HEK293 (cell line): ENCODE measurements around the gene C5orf15.
A peak's percentile ranks its signal among the peaks of the same experiment; 100 is the strongest.

ENCODE experiments used
- CTCF ChIA-PET: fragments of 350-600 bp; formaldehyde crosslinking; extraction: SDS; loops from one replicate; lab custom pipeline; 2021; ENCODE audit warnings: antibody characterized with exemption; lab: Yijun Ruan, JAX
- POLR2A ChIA-PET: fragments of 300-600 bp; formaldehyde crosslinking; extraction: SDS; loops from one replicate; lab custom pipeline; 2020; ENCODE audit warnings: antibody characterized with exemption, inconsistent platforms; lab: Yijun Ruan, JAX
- H3K27ac ChIP-seq: fragments of 200-500 bp; sonication (Bioruptor generic); 2 replicates; pipeline ENCODE4 v1.5.1; 2014; ENCODE audit warnings: low read depth, low read length, control low read depth, inconsistent platforms; ENCODE audit errors: extremely low read depth
- H3K36me3 ChIP-seq, 2 experiments: fragments of 200-500 bp in 1 of 2; sonication (Bioruptor generic) in 1 of 2; 1 replicate in 1 of 2; 2 replicates in 1 of 2; pipeline ENCODE4 v1.5.1; 2014 to 2017; ENCODE audit warnings: inconsistent platforms in 2 of 2, low read length in 2 of 2; ENCODE audit not compliant: control insufficient read depth in 2 of 2, insufficient read depth in 1 of 2
- H3K4me1 ChIP-seq: fragments of 200-500 bp; sonication (Bioruptor generic); 2 replicates; pipeline ENCODE4 v1.5.1; 2014; ENCODE audit warnings: mild to moderate bottlenecking, low read length, inconsistent platforms; ENCODE audit not compliant: control insufficient read depth, insufficient read depth
- H3K4me3 ChIP-seq: 2 replicates; pipeline ENCODE4 v1.5.1; 2011; ENCODE audit warnings: low read depth, mild to moderate bottlenecking, control low read depth, low read length, moderate library complexity
- H3K9me3 ChIP-seq: fragments of 200-500 bp; sonication (Bioruptor generic); 2 replicates; pipeline ENCODE4 v1.5.1; 2014; ENCODE audit warnings: low read depth, low read length, inconsistent platforms; ENCODE audit not compliant: control insufficient read depth, insufficient read depth
- GLIS2 ChIP-seq: fragments of 450-650 bp; formaldehyde crosslinking; IDR thresholded peaks from 2 replicates; pipeline ENCODE4 v1.5.1; 2016; ENCODE audit warnings: missing biosample characterization, missing genetic modification characterization
- HOXC10 ChIP-seq: sonication (generic); formaldehyde crosslinking; IDR thresholded peaks from 2 replicates; pipeline ENCODE4 v1.8.1; 2023; ENCODE audit warnings: mild to moderate bottlenecking, missing genetic modification reagents
- KLF16 ChIP-seq: fragments of 450-650 bp; formaldehyde crosslinking; IDR thresholded peaks from 2 replicates; pipeline ENCODE4 v1.5.1; 2017; ENCODE audit warnings: missing biosample characterization, missing genetic modification characterization
- KLF8 ChIP-seq: fragments of 450-650 bp; formaldehyde crosslinking; IDR thresholded peaks from 2 replicates; pipeline ENCODE4 v1.5.1; 2016; ENCODE audit warnings: missing biosample characterization, missing genetic modification characterization
- SETDB1 ChIP-seq: IDR thresholded peaks from one replicate; pipeline ENCODE4 v1.6.1; 2017; ENCODE audit warnings: mild to moderate bottlenecking, low read length, moderate library complexity, mixed read lengths; ENCODE audit not compliant: insufficient read length
- SP3 ChIP-seq: fragments of 450-650 bp; formaldehyde crosslinking; IDR thresholded peaks from 2 replicates; pipeline ENCODE4 v1.5.1; 2016; ENCODE audit warnings: missing biosample characterization, missing genetic modification characterization
- ZNF155 ChIP-seq: fragments of 450-650 bp; formaldehyde crosslinking; IDR thresholded peaks from 2 replicates; pipeline ENCODE4 v1.5.1; 2016; ENCODE audit warnings: missing biosample characterization, missing genetic modification characterization
- ZNF19 ChIP-seq: fragments of 450-650 bp; formaldehyde crosslinking; IDR thresholded peaks from 2 replicates; pipeline ENCODE4; 2016; ENCODE audit warnings: missing biosample characterization, missing genetic modification characterization, low read depth
- ZNF274 ChIP-seq, 2 experiments: fragments of 200-500 bp in 1 of 2; fragments of 450-650 bp in 1 of 2; sonication (Bioruptor generic) in 1 of 2; formaldehyde crosslinking in 1 of 2; IDR thresholded peaks; 2 replicates each; pipeline versions ENCODE4 v1.5.1 to v1.6.1; 2014 to 2016; ENCODE audit warnings: borderline replicate concordance in 1 of 2, inconsistent platforms in 1 of 2, low read length in 1 of 2, missing biosample characterization in 1 of 2, missing genetic modification characterization in 1 of 2
- ZNF324 ChIP-seq: fragments of 450-650 bp; formaldehyde crosslinking; IDR thresholded peaks from 2 replicates; pipeline ENCODE4 v1.5.1; 2016; ENCODE audit warnings: missing biosample characterization, missing genetic modification characterization
- ZNF354C ChIP-seq: fragments of 450-650 bp; formaldehyde crosslinking; IDR thresholded peaks from 2 replicates; pipeline ENCODE4 v1.5.1; 2016; ENCODE audit warnings: missing biosample characterization, missing genetic modification characterization, low read depth, borderline replicate concordance
- ZNF449 ChIP-seq: fragments of 450-650 bp; formaldehyde crosslinking; IDR thresholded peaks from 2 replicates; pipeline ENCODE4 v1.5.1; 2017; ENCODE audit warnings: missing biosample characterization, mild to moderate bottlenecking, missing genetic modification characterization, moderate library complexity
- ZNF510 ChIP-seq: fragments of 450-650 bp; formaldehyde crosslinking; IDR thresholded peaks from 2 replicates; pipeline ENCODE4 v1.5.1; 2018; ENCODE audit warnings: mild to moderate bottlenecking, missing genetic modification characterization, missing biosample characterization; ENCODE audit not compliant: insufficient replicate concordance
- ZNF513 ChIP-seq: fragments of 450-650 bp; IDR thresholded peaks from 2 replicates; pipeline ENCODE4 v1.5.1; 2018; ENCODE audit warnings: missing biosample characterization, missing genetic modification characterization
- ZNF514 ChIP-seq: fragments of 450-650 bp; formaldehyde crosslinking; IDR thresholded peaks from 2 replicates; pipeline ENCODE4 v1.5.1; 2016; ENCODE audit warnings: missing biosample characterization, missing genetic modification characterization
- ZNF530 ChIP-seq: fragments of 450-650 bp; formaldehyde crosslinking; IDR thresholded peaks from 2 replicates; pipeline ENCODE4 v1.5.1; 2016; ENCODE audit warnings: low read depth, missing biosample characterization, missing genetic modification characterization
- ZNF600 ChIP-seq: fragments of 450-650 bp; formaldehyde crosslinking; IDR thresholded peaks from 2 replicates; pipeline ENCODE4 v1.5.1; 2016; ENCODE audit warnings: missing biosample characterization, missing genetic modification characterization
- ZNF707 ChIP-seq: fragments of 450-650 bp; formaldehyde crosslinking; IDR thresholded peaks from 2 replicates; pipeline ENCODE4 v1.5.1; 2016; ENCODE audit warnings: missing biosample characterization, missing genetic modification characterization
- ZNF837 ChIP-seq: fragments of 450-650 bp; formaldehyde crosslinking; IDR thresholded peaks from 2 replicates; pipeline ENCODE4 v1.5.1; 2016; ENCODE audit warnings: missing biosample characterization, missing genetic modification characterization
- ZSCAN5A ChIP-seq: fragments of 450-650 bp; formaldehyde crosslinking; IDR thresholded peaks from 2 replicates; pipeline ENCODE4 v1.5.1; 2016; ENCODE audit warnings: missing biosample characterization, missing genetic modification characterization
- TF ChIP-seq, protein P1 (sequence below): fragments of 450-650 bp; formaldehyde crosslinking; IDR thresholded peaks from 2 replicates; pipeline ENCODE4 v1.5.1; 2016; ENCODE audit warnings: missing biosample characterization, missing genetic modification characterization

C5orf15 gene

GRCh38 chr5:133941456-133942196 lies 26.8 kb downstream of the C5orf15 start:
- ChIA-PET POLR2A (no interaction called here), CTCF (interaction anchor here (0.6 kb wide), 2 partner anchors 98 to 520 kb away, joined by 3 read pairs; no protein-coding TSS in a partner anchor)
- Histone ChIP-seq H3K27ac (no peak overlapping the region), H3K36me3 (no peaks in the 10 kb centered on the region), H3K4me3 (no peak overlapping the region), H3K9me3 (no peaks in the 10 kb centered on the region), H3K4me1 (peaks cover 12% of the 10 kb centered on the region)
- no peak for TF ChIP-seq KLF8 (tag by site-specific recombination)
- no peak for TF ChIP-seq SETDB1
- no peak for TF ChIP-seq HOXC10
- TF ChIP-seq ZNF600 = no peak
- TF ChIP-seq ZNF354C (tag by site-specific recombination) = no peak
- no peak for TF ChIP-seq ZNF449
- no peak for TF ChIP-seq ZNF510
- TF ChIP-seq GLIS2 (tag by site-specific recombination) = no peak
- TF ChIP-seq ZNF274 (IDR thresholded peaks at IDR 0.05; ENCODE audit: low read length) = no peak
- no peak for TF ChIP-seq ZNF274 (tag by site-specific recombination; IDR thresholded peaks at IDR 0.05; ENCODE audit: borderline replicate concordance)
- TF ChIP-seq ZNF19 (tag by site-specific recombination) = no peak
- TF ChIP-seq ZNF514 (tag by site-specific recombination) = no peak
- TF ChIP-seq, protein P1, sequence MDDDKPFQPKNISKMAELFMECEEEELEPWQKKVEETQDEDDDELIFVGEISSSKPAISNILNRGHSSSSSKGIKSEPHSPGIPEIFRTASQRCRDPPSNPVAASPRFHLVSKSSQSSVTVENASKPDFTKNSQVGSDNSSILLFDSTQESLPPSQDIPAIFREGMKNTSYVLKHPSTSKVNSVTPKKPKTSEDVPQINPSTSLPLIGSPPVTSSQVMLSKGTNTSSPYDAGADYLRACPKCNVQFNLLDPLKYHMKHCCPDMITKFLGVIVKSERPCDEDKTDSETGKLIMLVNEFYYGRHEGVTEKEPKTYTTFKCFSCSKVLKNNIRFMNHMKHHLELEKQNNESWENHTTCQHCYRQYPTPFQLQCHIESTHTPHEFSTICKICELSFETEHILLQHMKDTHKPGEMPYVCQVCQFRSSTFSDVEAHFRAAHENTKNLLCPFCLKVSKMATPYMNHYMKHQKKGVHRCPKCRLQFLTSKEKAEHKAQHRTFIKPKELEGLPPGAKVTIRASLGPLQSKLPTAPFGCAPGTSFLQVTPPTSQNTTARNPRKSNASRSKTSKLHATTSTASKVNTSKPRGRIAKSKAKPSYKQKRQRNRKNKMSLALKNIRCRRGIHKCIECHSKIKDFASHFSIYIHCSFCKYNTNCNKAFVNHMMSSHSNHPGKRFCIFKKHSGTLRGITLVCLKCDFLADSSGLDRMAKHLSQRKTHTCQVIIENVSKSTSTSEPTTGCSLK (tag by site-specific recombination) = no peak
- TF ChIP-seq ZNF513 (tag by site-specific recombination) = no peak
- no peak for TF ChIP-seq SP3 (tag by site-specific recombination)
- no peak for TF ChIP-seq ZNF530 (tag by site-specific recombination)
- no peak for TF ChIP-seq ZNF837 (tag by site-specific recombination)
- no peak for TF ChIP-seq ZNF707 (tag by site-specific recombination)
- TF ChIP-seq KLF16 (tag by site-specific recombination) = no peak
- no peak for TF ChIP-seq ZNF324 (tag by site-specific recombination)

DNA sequence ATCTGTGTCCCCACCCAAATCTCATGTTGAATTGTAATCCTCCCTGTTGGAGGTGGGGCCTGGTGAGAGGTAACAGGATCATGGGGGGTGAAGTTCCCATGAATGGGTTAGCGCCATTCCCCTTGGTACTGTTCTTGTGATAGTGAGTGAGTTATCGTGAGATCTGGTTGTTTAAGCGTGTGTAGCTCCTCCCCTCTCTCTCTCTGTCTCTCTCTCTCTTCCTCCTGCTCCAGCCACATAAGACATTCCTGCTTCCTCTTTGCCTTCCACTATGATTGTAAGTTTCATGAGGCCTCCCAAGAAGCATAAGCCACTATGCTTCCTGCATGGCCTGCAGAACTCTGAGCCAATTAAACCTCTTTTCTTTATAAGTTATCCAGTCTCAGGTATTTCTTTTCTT lies 28.8 kb downstream of the C5orf15 start:
- H3K4me3 ChIP-seq = no peak overlapping the region
- no peak overlapping the region for H3K27ac ChIP-seq
- ChIA-PET POLR2A (no interaction called here), CTCF (interaction anchor here (3.1 kb wide), 1 partner anchor 70 kb away, joined by 12 read pairs; no protein-coding TSS in a partner anchor)
- H3K9me3 ChIP-seq = no peaks in the 10 kb centered on the region
- TF ChIP-seq ZNF707 (tag by site-specific recombination) (no peak), ZSCAN5A (0 out of 2 replicates have a peak, but pooled peaks have one; percentile 30), ZNF155 (tag by site-specific recombination) (no peak)
- no peaks in the 10 kb centered on the region for H3K36me3 ChIP-seq
- peaks cover 12% of the 10 kb centered on the region for H3K4me1 ChIP-seq
